Neural cell (in vitro differentiated cells): ENCODE data around the gene MAP4K3.

ENCODE experiments used
- CTCF ChIP-seq: fragments of 450-650 bp; IDR thresholded peaks from 2 replicates; pipeline ENCODE4 v1.5.1; 2014; ENCODE audit warnings: antibody characterized with exemption, mild to moderate bottlenecking, moderate library complexity; ENCODE audit not compliant: poor library complexity, severe bottlenecking
- TAF1 ChIP-seq: IDR thresholded peaks from 2 replicates; pipeline ENCODE4 v1.6.1; 2012; ENCODE audit warnings: low read depth

DNA sequence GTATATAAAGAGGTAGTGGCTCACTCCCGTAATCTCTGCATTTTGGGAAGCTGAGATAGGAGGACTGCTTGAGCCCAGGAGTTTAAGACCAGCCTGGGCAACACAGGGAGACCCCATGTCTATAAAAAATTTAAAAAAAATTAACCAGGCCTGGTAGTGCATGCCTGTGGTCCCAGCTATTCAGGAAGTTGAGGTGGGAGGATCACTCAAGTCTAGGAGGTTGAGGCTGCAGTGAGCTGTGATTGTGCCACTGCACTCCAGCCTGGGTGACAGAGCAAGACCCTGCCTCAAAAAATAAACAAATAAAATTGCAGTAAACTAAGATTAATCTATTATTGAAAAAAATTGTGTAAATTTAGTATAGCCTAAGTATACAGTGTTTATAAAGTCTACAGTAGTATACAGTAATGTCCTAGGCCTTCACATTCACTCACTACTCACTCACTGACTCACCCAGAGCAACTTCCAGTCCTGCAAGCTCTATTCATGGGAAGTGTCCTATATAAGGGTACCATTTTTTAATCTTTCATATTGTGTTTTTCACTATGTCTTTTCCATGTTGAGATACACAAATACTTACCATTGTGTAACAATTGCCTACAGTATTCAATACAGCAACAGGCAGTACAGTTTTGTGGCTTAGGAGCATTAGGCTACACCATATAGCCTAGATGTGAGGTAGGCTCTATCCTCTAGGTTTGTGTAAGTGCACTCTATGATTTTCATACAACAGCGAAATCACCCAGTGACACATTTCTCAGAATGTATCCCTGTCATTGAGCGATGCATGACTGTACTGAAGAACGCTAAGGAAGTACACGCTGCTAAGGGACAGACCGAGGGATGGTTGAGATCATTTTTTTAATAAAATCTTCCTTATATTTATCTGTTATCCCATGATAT is 10.4 kb upstream of the MAP4K3 start:
- TF ChIP-seq CTCF, result no peak
- no peak for TF ChIP-seq TAF1
